NOMO-1 treated with DMSO at 0.1 percent for 48 hours (cell line): Measurements from ENCODE around the gene UBIAD1.
"Not testable (repeated sequence)": the region's sequence is repeated elsewhere in the genome, so short reads cannot be mapped to it uniquely, and the experiment has no call there.

Experiments
- DNase-seq: peaks from one replicate; lab custom pipeline; 2025; ENCODE audit not compliant: unreplicated experiment; lab: John Stamatoyannopoulos, UW

Gene UBIAD1

DNA sequence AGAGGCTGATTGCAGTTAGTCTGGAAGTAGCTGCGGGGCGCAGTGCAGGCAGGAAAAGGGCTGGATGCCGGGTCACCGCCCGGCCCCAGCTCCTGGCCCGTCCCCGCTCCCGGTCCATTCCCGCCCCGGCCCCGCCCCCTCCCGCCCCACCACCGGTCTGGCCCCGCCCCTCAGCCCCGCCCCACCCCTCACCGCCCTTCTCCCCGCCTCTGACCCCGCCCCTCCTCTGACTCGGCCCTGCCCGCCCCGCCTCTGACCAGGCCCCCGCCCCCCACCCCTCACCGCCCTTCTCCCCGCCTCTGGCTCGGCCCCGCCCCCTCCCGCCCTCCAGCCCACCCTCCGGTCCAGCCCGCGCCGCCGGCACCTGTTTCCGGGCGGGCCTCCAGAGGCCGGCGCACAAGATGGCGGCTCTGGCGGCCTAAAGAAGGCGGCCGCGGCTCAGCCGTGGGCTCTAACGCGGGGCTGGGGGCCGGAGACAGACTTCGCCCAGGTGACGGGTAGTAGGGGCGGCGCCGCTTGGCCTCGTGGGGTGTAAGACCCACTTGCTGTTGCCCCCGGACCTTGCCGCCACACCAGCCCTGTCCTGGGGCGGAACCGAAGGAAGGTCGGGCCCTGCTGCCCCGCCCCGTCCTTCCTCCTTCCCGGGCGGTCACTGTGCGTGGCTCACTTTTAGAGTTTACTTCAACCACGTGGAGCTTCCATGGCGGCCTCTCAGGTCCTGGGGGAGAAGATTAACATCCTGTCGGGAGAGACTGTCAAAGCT, at the start of gene UBIAD1:
Gene UBIAD1 (plus strand): TSS at position 367 of the 763 bp plus-strand sequence. CDS start 334 bp downstream, at position 701.
- DNase-seq, result peak; percentile 73

DNA sequence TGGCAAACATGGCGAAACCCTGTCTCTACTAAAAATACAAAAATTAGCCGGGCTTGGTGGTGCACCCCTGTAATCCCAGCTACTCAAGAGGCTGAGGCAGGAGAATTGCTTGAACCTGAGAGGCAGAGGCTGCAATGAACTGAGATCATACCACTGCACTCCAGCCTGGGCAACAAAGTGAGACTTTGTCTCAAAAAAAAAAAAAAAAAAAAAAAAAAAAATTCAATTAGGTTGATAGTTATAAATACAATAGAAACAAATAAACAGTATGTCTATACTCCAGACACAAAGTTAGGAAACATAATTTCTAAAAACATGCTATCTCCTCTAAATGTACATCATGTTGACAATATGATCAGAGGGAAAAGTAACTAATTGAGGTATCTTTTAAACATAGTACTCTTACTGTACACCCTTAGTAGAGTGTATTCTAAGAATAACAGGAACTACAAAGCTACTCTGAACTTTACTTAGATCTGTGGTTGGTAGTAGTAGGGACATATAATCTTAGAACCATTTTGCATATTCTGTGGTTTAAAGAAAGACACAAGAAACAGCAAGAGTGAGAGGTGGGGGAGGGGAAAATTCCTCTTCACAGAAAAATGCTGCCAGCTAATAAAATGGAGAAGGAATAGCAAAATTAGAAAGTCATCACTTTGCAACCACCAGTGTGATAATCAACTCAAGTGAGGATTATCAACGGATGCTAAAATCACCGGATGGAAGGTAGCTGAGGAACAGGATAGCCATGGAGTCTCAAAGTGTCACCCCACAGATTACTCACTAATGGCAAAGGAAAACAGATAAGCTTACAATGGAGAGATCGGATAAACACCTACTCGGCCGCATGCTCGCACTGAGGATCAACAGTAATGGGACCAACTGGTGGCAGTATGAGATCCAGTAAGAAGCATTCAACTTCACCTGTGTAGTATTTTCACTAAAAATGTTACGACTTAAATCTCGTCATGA, 45.6 kb upstream of the UBIAD1 start:
- DNase-seq, result no peak

GRCh38 chr1:11229203-11229602, 43.8 kb upstream of the UBIAD1 start:
- DNase-seq, result no peak

DNA sequence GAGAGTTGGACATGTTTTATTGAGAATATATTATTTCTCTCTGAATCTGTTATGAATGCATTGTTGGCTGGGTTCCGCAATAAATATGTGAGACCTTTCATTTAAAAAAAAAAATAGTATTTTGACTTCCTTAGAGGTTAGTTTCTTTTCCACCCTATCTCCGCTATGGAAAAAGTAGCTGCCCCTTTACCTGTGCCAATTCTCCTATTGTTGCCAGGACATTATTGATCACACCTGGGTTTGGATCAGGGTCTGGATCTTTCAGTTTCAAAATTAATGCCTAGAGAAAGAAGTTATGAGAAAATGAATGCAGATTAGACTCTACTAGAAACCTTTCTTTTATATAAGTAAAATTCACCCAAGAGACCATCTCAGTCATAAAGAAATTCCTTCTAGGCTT, 39.8 kb upstream of the UBIAD1 start:
- no peak for DNase-seq

GRCh38 chr1:11237356-11237755, 35.6 kb upstream of the UBIAD1 start:
- DNase-seq, result no peak

DNA sequence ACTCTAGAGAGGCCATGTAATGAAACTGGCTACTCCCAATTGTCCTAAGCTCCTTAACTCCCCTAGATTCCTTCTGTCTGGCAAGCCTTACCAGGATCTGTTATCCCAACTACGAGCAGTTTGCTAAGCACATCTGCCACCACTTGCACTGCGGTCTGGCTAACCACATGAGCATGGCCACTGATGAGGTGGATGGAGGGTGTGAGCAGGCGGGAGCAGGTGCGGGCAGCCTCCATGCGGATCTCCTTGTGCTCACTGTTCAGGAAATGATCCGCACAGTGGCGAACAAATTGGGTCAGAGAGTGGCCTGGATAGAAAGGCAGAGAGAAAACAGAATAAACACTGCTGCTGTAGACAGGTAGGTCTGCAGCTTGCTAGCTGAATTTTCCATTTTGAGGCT, 34.7 kb upstream of the UBIAD1 start:
- no peak for DNase-seq

DNA sequence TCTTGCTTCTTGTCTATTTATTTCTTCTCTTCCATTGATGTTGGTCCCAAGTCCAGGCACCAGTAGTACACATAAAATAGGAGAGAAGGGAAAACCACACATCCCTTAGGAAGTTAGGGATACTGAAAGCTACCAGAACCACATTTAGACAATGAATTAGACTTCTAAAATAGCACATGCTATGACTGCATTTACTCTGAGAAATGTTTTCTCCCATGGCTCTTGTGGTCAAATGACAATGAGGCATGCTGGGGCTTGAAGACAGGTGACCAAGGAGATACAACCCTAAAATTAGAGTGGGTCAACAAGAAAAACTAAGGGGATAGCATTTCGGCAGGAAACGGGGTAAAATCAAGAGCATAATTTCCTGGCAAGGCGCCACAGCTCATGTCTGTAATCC, 27.8 kb upstream of the UBIAD1 start:
- DNase-seq, result no peak

DNA sequence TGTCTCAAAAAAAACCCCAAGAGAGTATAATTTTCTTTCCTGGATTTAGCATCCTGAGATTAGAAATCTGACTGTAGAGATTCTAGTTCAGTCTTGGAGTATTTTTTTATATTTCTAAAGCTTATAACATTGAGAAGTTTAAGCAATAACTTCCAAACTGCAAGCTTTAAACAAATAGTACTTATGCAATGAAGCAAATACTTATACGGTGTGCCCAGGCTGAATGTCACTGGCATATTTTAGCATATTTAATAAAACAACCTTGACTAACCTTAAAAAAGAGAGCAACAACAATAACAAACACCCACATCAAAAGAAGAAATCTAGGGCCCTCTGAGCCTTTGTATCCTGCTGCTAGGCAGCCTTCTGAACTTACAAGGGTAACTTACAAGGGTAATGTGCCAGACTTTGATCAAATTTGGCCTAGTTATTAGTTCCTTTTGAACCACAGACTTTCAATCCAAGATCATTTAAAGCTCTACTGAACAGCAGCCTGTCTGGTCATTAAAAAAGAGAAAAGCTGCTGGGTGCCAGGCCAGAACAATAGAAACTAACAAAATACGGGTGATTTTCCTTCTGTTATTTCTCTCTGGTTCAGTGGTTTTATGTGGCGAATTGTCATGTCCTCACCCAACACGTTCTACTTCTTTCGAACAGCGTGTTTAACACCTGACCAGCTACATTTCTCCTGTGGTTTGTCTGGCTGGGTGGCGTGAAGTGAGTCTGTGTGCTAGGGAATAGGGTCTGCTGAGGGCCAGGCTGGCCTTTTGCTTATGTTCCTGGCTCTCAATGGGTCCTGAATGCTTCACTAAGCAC, 26.9 kb upstream of the UBIAD1 start:
- DNase-seq, result no peak

DNA sequence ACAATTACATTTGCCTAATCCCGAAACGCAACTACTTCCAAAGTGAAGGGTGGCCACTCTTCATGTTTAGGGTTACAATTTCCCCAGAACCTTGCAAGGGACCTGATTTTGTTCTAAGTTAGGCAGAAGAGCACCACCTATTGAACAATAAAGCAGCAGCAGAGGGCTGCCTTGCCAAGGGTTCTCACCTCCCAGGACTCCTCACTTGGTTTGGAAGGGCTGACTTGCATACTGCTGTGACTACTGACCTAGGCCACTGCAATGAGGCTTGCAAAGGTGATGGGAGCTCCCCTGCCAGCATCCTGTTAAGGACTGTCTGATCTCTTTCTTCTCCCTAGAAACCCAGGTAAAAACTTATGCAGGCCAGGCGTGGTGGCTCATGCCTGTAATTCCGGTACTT, 24.8 kb upstream of the UBIAD1 start:
- no peak for DNase-seq

DNA sequence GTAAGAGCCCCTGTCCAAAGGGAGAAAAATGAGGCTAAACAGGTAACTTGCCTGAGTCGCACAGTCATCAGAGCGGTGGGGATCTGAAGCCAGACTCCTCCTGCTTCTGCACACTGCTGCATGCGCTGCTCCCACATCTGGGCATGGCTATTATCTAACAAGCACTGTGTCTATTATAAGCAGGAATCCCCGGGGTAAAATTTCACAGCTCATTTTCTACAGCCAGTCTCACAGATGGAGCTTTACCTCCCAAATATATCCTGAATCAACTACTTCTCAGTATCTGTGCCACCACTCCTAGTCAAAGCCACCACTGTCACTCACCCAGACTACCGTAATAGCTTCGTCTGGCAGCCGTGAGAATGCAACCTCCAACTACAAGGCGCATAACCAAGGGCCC, 20.5 kb upstream of the UBIAD1 start:
- no peak for DNase-seq

GRCh38 chr1:11253226-11253625, 19.8 kb upstream of the UBIAD1 start:
- no peak for DNase-seq

DNA sequence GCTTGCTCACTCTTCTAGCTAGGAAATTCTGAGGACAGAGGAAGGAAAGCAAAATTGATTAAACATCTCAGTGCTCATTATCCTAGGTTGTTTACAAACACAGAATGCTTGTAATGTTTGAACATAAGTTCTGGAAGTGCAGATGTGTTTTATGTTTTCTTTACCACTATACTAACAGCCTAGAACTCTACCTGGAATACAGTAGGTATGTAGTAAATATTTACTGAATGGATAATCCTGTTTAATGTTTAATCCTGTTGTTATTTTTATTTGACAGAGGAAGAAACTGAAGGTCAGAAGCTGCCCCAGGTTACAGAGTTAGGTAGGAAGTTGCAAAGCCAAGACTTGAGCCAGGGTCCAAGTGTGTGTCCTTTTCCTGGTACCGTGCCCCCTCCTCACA, 16.7 kb upstream of the UBIAD1 start:
- DNase-seq, result no peak

DNA sequence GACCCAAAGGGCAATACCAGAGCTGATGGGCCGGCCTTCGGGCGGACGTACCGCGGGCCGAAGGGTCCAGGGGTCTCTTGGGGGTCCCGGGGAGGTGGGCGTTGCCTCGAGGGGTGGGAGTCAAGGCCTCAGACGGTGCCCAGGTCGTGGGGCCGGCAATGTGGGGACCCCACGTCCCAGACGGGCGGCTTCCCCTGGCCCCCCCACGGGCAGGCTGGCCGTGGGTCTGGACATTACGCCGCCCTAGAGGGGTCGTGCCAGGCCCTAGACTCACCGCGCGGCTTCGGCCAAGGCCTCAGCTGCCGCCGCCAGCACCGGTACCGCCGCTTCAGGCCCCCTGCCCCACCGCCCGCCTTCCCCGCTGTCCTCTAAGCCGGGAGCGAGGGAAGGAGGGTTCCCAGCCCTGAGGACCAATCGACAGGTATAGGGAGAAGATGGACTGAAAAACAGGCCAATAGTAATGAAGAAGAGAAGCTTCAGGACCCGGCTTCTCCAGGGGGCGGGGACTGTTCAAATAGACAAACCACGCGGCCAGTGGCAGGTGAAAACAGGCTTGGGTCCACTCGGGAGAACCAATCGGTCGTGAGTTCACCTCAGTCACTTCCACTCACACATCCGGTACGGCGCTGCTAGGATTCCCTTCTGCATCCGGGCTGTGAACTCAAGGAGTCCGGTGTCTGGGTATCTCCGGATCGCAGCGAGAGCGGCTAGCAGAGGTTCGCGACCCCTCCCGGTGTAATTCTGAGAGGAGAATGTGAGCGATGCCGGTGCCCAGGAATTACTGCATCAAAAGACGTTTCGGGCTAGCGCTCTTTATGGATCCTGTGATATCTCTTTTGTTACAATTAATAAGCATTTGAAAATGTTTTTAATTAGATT, 10.6 kb upstream of the UBIAD1 start, which contains the start of gene MTOR:
Gene MTOR (minus strand): TSS at position 381 of the 879 bp plus-strand sequence. CDS start 3,142 bp downstream, outside the sequence.
- DNase-seq, result peak; percentile 99

GRCh38 chr1:11266268-11267074, 6.5 kb upstream of the UBIAD1 start:
- DNase-seq, result no peak

GRCh38 chr1:11267350-11268337, 5.4 kb upstream of the UBIAD1 start:
- DNase-seq, result not testable (repeated sequence)

- no peak for DNase-seq
Observed at GRCh38 chr1:11272544-11272831, 510 bp upstream of the UBIAD1 start.

DNA sequence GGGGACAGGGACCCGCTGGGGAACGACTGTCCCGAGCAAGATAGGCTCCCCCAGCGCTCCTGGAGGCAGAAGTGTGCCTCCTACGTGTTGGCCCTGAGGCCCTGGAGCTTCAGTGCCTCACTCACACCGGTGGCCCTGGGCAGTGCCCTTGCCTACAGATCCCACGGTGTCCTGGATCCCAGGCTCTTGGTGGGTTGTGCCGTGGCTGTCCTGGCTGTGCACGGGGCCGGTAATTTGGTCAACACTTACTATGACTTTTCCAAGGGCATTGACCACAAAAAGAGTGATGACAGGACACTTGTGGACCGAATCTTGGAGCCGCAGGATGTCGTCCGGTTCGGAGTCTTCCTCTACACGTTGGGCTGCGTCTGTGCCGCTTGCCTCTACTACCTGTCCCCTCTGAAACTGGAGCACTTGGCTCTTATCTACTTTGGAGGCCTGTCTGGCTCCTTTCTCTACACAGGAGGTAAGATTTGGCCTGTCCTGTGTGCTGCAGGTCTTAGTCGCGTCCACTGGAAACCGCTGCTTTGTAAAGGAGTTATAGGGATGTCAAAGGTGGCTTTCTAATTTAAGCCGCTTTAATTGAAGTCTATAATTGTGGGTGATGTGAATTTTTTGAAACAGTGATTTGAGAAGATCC, 717 bp downstream of the UBIAD1 start:
- no peak for DNase-seq

- DNase-seq, result no peak
Observed at GRCh38 chr1:11279152-11279551, 6.2 kb downstream of the UBIAD1 start.
